ENCODE data around the gene IGF1R. TPM values are rescaled to one million over a fixed set of nuclear protein-coding genes. Genes with fewer than 3 reads are reported as not detected.
A peak's percentile ranks its signal among the peaks of the same experiment; 100 is the strongest.

The IGF1R gene
- total and polyA plus RNA-seq, 2 of the 8 experiments (the other 6 are each of a cell fraction or from before 2014, with no cell fraction given) = 32.9 to 109 TPM

GRCh38 chr15:98648654-98649471 is 524 bp downstream of the IGF1R start (continued):
- TF ChIP-seq, protein P1, sequence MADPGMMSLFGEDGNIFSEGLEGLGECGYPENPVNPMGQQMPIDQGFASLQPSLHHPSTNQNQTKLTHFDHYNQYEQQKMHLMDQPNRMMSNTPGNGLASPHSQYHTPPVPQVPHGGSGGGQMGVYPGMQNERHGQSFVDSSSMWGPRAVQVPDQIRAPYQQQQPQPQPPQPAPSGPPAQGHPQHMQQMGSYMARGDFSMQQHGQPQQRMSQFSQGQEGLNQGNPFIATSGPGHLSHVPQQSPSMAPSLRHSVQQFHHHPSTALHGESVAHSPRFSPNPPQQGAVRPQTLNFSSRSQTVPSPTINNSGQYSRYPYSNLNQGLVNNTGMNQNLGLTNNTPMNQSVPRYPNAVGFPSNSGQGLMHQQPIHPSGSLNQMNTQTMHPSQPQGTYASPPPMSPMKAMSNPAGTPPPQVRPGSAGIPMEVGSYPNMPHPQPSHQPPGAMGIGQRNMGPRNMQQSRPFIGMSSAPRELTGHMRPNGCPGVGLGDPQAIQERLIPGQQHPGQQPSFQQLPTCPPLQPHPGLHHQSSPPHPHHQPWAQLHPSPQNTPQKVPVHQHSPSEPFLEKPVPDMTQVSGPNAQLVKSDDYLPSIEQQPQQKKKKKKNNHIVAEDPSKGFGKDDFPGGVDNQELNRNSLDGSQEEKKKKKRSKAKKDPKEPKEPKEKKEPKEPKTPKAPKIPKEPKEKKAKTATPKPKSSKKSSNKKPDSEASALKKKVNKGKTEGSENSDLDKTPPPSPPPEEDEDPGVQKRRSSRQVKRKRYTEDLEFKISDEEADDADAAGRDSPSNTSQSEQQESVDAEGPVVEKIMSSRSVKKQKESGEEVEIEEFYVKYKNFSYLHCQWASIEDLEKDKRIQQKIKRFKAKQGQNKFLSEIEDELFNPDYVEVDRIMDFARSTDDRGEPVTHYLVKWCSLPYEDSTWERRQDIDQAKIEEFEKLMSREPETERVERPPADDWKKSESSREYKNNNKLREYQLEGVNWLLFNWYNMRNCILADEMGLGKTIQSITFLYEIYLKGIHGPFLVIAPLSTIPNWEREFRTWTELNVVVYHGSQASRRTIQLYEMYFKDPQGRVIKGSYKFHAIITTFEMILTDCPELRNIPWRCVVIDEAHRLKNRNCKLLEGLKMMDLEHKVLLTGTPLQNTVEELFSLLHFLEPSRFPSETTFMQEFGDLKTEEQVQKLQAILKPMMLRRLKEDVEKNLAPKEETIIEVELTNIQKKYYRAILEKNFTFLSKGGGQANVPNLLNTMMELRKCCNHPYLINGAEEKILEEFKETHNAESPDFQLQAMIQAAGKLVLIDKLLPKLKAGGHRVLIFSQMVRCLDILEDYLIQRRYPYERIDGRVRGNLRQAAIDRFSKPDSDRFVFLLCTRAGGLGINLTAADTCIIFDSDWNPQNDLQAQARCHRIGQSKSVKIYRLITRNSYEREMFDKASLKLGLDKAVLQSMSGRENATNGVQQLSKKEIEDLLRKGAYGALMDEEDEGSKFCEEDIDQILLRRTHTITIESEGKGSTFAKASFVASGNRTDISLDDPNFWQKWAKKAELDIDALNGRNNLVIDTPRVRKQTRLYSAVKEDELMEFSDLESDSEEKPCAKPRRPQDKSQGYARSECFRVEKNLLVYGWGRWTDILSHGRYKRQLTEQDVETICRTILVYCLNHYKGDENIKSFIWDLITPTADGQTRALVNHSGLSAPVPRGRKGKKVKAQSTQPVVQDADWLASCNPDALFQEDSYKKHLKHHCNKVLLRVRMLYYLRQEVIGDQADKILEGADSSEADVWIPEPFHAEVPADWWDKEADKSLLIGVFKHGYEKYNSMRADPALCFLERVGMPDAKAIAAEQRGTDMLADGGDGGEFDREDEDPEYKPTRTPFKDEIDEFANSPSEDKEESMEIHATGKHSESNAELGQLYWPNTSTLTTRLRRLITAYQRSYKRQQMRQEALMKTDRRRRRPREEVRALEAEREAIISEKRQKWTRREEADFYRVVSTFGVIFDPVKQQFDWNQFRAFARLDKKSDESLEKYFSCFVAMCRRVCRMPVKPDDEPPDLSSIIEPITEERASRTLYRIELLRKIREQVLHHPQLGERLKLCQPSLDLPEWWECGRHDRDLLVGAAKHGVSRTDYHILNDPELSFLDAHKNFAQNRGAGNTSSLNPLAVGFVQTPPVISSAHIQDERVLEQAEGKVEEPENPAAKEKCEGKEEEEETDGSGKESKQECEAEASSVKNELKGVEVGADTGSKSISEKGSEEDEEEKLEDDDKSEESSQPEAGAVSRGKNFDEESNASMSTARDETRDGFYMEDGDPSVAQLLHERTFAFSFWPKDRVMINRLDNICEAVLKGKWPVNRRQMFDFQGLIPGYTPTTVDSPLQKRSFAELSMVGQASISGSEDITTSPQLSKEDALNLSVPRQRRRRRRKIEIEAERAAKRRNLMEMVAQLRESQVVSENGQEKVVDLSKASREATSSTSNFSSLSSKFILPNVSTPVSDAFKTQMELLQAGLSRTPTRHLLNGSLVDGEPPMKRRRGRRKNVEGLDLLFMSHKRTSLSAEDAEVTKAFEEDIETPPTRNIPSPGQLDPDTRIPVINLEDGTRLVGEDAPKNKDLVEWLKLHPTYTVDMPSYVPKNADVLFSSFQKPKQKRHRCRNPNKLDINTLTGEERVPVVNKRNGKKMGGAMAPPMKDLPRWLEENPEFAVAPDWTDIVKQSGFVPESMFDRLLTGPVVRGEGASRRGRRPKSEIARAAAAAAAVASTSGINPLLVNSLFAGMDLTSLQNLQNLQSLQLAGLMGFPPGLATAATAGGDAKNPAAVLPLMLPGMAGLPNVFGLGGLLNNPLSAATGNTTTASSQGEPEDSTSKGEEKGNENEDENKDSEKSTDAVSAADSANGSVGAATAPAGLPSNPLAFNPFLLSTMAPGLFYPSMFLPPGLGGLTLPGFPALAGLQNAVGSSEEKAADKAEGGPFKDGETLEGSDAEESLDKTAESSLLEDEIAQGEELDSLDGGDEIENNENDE (IDR thresholded peaks at IDR 0.05; ENCODE audit: insufficient replicate concordance, low read length) = no peak
- TF ChIP-seq PHF8 (conservative IDR thresholded peaks at IDR 0.05; ENCODE audit: low read depth, low read length) (0 out of 2 replicates have a peak, but pooled peaks have one; percentile 37), ASH2L (IDR thresholded peaks at IDR 0.05; ENCODE audit: low read length) (peak; percentile 70), EGR1 (IDR thresholded peaks at IDR 0.05; ENCODE audit: borderline replicate concordance, low read depth, low read length) (no peak), E2F6 (IDR thresholded peaks at IDR 0.05) (no peak), SP4 (IDR thresholded peaks at IDR 0.05; ENCODE audit: low read length) (no peak), RBBP5 (IDR thresholded peaks at IDR 0.05; ENCODE audit: borderline replicate concordance, low read depth, low read length) (peak; percentile 56; the same call in 1 of the 2 replicates), KDM4A (IDR thresholded peaks at IDR 0.05; ENCODE audit: low read depth, low read length, severe bottlenecking) (peak; percentile 64), POLR2AphosphoS5 (IDR thresholded peaks at IDR 0.05; ENCODE audit: low read depth, low read length) (no peak)
